ENCODE measurements around the gene RPL29.
A peak's percentile ranks its signal among the peaks of the same experiment; 100 is the strongest.
"Not testable (repeated sequence)": the region's sequence is repeated elsewhere in the genome, so short reads cannot be mapped to it uniquely, and the experiment has no call there.

RPL29 gene

GRCh38 chr3:51995346-51996163 lies at the start of gene RPL29:
TSS of gene RPL29 (minus strand) at chr3:51995895. CDS start at chr3:51995461, 434 bp downstream.
- peak within 1 kb of the TSS; percentile 99 for H3K4me3 ChIP-seq (ENCODE audit: low read length)
- TF ChIP-seq CTCF (conservative IDR thresholded peaks at IDR 0.05; ENCODE audit: low read length), result peak; percentile 17; the same call in 1 of the 2 replicates
- peak; percentile 95 for DNase-seq (ENCODE audit: low read depth)

- DNase-seq (ENCODE audit: low read depth), result no peak
- H3K4me3 ChIP-seq (ENCODE audit: low read length), result no peak overlapping the region
- no peak for TF ChIP-seq CTCF (conservative IDR thresholded peaks at IDR 0.05; ENCODE audit: low read length)
Observed at GRCh38 chr3:52044869-52045619, 49.3 kb upstream of the RPL29 start.

GRCh38 chr3:52043750-52044149 lies 48.1 kb upstream of the RPL29 start:
- no peak for DNase-seq (ENCODE audit: low read depth)
- no peak for TF ChIP-seq CTCF (conservative IDR thresholded peaks at IDR 0.05; ENCODE audit: low read length)
- H3K4me3 ChIP-seq (ENCODE audit: low read length), result no peak overlapping the region

GRCh38 chr3:52043039-52043438 lies 47.3 kb upstream of the RPL29 start:
- not testable (repeated sequence) for DNase-seq (ENCODE audit: low read depth); H3K4me3 ChIP-seq (ENCODE audit: low read length)

GRCh38 chr3:52041118-52041731 lies 45.5 kb upstream of the RPL29 start:
- no peak overlapping the region for H3K4me3 ChIP-seq (ENCODE audit: low read length)
- TF ChIP-seq CTCF (conservative IDR thresholded peaks at IDR 0.05; ENCODE audit: low read length), result peak; percentile 28
- DNase-seq (ENCODE audit: low read depth), result no peak

GRCh38 chr3:52040600-52040999 lies 44.9 kb upstream of the RPL29 start:
- no peak for DNase-seq (ENCODE audit: low read depth)
- H3K4me3 ChIP-seq (ENCODE audit: low read length), result no peak overlapping the region
- no peak for TF ChIP-seq CTCF (conservative IDR thresholded peaks at IDR 0.05; ENCODE audit: low read length)

GRCh38 chr3:52039846-52040245 lies 44.2 kb upstream of the RPL29 start:
- no peak for DNase-seq (ENCODE audit: low read depth)
- no peak overlapping the region for H3K4me3 ChIP-seq (ENCODE audit: low read length)
- no peak for TF ChIP-seq CTCF (conservative IDR thresholded peaks at IDR 0.05; ENCODE audit: low read length)

All from AG10803 (cell line).